ENCODE results near the gene UROS.

UROS gene

DNA sequence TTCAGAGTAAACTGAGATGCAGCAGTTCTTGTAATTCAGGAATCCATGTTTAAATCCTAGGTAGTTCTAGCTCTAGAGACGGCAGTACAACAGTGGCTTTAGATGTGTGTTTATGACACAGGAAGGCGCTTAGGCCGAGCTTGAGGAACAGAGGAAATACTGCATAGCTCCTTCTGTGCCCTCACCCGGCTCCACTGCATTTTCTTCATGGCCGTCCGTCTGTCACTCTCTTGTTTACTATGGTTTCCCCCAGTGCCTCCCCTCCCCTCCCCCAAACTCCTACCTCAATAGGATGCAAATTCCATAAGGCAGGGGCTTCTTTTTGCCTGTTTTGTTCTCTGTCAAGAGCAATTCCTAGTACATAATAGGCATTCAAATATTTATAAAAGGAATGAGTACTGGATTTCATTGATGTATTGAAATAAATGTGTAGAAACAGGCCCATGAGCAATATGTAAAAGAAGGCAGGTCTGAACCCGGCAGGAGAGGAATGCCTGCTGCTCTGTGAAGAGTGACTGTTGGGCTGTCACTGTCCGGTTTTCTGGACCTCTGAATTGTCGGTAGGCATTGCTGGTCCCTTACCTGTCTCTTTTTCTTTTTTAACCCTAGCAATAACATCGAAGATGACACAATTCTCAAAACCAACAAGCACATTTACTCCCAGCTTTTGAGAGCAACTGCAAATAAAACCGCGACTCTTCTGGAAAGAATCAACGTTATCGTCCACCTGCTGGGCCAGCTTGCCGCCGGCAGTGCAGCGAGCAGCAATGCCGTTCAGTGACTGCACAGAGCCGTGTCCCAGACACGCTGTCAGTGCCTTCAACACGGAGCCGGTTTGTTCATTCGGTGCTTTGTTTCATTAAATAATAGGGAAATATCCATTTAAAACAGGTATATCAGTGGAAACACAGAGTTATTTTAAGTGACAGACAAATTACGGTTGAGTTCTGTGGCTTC is 60.1 kb downstream of the UROS start:
- no peak for DNase-seq (ENCODE audit: extremely low read depth, low read depth)
- no peak overlapping the region for H3K4me3 ChIP-seq (replicated peaks; ENCODE audit: low read depth, low read length)
- TF ChIP-seq, protein P1, sequence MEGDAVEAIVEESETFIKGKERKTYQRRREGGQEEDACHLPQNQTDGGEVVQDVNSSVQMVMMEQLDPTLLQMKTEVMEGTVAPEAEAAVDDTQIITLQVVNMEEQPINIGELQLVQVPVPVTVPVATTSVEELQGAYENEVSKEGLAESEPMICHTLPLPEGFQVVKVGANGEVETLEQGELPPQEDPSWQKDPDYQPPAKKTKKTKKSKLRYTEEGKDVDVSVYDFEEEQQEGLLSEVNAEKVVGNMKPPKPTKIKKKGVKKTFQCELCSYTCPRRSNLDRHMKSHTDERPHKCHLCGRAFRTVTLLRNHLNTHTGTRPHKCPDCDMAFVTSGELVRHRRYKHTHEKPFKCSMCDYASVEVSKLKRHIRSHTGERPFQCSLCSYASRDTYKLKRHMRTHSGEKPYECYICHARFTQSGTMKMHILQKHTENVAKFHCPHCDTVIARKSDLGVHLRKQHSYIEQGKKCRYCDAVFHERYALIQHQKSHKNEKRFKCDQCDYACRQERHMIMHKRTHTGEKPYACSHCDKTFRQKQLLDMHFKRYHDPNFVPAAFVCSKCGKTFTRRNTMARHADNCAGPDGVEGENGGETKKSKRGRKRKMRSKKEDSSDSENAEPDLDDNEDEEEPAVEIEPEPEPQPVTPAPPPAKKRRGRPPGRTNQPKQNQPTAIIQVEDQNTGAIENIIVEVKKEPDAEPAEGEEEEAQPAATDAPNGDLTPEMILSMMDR (IDR thresholded peaks at IDR 0.05; ENCODE audit: low read depth, low read length, missing control alignments), result no peak

DNA sequence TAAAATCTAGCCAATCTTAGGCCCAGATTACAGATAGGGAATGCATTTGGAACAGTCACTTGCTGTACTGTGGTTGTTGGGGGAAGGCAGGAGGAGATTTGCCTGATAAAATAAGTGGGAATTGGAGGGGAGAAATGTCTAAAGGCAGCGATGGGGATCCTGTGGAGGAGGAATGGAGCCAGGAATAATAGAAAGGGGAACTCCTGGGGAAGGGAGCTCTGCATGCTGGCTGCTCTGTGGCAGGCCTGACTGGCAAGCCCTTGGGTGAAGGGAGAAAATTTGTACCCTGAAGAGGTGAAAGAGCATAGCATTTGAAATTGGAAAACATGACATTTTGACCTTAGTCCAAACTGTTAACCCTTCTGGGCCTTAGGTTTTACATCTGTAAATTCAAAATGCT is 61.1 kb downstream of the UROS start:
- no peak overlapping the region for H3K4me3 ChIP-seq (replicated peaks; ENCODE audit: low read depth, low read length)
- no peak for DNase-seq (ENCODE audit: extremely low read depth, low read depth)
- TF ChIP-seq, protein P1 (IDR thresholded peaks at IDR 0.05; ENCODE audit: low read depth, low read length, missing control alignments), result no peak

DNA sequence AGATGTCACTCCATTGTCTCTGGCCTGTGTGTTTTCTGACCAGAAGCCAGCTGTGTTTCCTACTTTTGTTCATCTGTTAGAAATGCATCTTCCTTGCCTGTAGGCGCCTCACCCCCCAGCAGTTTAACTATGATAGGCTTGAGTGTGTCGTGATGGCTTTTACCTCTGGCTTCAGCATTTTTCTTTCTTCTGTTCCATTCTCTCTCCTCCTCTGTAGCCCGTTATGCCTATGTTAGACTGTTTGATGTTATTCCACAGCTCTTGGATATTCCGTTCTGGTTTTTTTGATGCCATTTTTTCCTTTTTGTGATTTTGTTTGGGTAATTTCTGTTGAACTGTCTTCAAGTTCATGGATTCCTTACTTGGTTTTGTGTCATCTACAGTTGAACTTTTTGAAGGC is 65.3 kb downstream of the UROS start:
- TF ChIP-seq, protein P1 (IDR thresholded peaks at IDR 0.05; ENCODE audit: low read depth, low read length, missing control alignments), result no peak
- H3K4me3 ChIP-seq (replicated peaks; ENCODE audit: low read depth, low read length), result no peak overlapping the region
- no peak for DNase-seq (ENCODE audit: extremely low read depth, low read depth)

DNA sequence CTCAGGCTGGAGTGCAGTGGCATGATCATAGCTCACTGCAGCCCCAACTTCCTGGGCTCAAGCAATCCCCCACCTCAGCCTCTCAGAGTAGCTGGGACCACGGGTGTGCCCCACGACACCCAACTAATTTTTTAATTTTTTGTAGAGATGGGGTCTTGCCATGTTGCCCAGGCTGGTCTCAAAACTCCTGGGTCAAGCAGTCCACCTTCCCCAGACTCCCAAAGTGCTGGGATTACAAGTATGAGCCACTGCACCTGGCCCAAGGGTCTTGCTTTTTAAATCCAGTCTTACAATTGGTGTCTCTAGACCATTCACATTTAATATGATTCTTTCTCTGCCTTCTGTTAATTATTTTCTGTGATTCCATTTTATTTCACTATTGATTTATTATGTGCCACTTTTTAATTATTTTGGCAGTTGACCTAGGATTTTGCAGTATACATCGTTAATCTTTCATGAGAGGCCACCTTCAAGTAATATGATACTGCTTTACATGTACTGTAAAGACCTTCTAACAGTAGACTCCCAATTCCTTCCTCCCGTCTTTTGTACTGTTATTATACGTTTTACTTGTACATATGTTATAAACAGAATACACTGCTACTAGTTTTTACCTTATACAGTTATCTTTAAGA is 66.1 kb downstream of the UROS start:
- H3K4me3 ChIP-seq (replicated peaks; ENCODE audit: low read depth, low read length), result no peak overlapping the region
- DNase-seq (ENCODE audit: extremely low read depth, low read depth), result no peak
- TF ChIP-seq, protein P1 (IDR thresholded peaks at IDR 0.05; ENCODE audit: low read depth, low read length, missing control alignments), result no peak

DNA sequence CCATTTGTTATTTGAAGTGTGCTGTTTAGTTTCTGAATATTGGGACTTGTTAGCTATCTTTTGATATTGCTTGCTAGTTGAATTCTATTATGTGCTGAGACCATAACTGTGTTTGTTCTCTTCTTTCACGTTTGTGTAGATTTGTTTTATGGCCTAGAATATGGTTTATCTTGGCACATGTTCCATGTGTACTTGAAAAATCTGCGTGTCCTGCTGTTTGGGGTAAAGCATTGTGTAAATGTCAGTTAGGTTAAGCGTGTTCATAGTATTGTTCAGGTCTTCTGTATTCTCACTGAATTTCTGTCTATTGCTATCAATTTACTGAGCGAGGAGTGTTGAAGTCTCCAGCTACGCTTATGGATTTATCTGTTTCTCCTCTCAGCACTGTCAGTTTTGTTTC is 66.9 kb downstream of the UROS start:
- TF ChIP-seq, protein P1 (IDR thresholded peaks at IDR 0.05; ENCODE audit: low read depth, low read length, missing control alignments), result no peak
- no peak for DNase-seq (ENCODE audit: extremely low read depth, low read depth)
- H3K4me3 ChIP-seq (replicated peaks; ENCODE audit: low read depth, low read length), result no peak overlapping the region

DNA sequence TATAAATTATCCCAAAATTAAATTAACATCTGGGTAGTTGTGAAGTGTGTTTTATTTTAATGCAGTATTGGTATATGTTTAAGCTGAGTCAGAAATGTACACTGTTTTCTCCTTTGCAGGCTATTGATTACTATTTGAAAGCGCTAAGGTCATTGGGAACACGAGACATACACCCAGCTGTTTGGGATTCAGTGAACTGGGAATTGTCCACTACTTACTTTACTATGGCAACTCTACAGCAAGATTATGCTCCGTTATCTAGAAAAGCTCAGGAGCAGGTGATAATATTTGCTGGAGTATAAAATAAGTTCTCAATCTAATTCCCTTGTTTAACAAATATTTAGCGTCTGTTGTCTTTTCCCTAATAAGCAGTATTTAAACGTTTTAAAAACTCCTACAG is 75.6 kb downstream of the UROS start:
- H3K4me3 ChIP-seq (replicated peaks; ENCODE audit: low read depth, low read length), result no peak overlapping the region
- no peak for DNase-seq (ENCODE audit: extremely low read depth, low read depth)
- TF ChIP-seq, protein P1 (IDR thresholded peaks at IDR 0.05; ENCODE audit: low read depth, low read length, missing control alignments), result no peak

All from HFF-Myc (cell line).